SJSA1 (cell line): ENCODE data around the gene FBN1. TPM values are rescaled to one million over a fixed set of nuclear protein-coding genes. Genes with fewer than 3 reads are reported as not detected.

Source experiments
- DNase-seq, 2 experiments: peaks; one replicate each; pipeline ENCODE4 v3.0.0-alpha.2; 2015 to 2020; ENCODE audit warnings: low spot score in 2 of 2, low read depth in 1 of 2
- H3K27ac ChIP-seq: fragments of 250-450 bp; sonication (Bioruptor Pico); 2 replicates; pipeline ENCODE4 v1.5.1; 2020; ENCODE audit warnings: mild to moderate bottlenecking, moderate library complexity
- H3K27me3 ChIP-seq: fragments of 250-450 bp; sonication (Bioruptor Pico); replicated peaks from 2 replicates; pipeline ENCODE4 v1.5.1; 2020; ENCODE audit warnings: mild to moderate bottlenecking, moderate library complexity
- H3K36me3 ChIP-seq: fragments of 250-450 bp; sonication (Bioruptor Pico); 2 replicates; pipeline ENCODE4 v1.5.1; 2020; ENCODE audit warnings: mild to moderate bottlenecking
- H3K4me1 ChIP-seq: fragments of 250-450 bp; sonication (Bioruptor Pico); replicated peaks from 2 replicates; pipeline ENCODE4 v1.6.1; 2021; ENCODE audit warnings: mild to moderate bottlenecking
- H3K4me3 ChIP-seq: fragments of 250-450 bp; sonication (Bioruptor Pico); 2 replicates; pipeline ENCODE4 v1.5.1; 2020; ENCODE audit warnings: mild to moderate bottlenecking
- H3K9me3 ChIP-seq: fragments of 250-450 bp; sonication (Bioruptor Pico); replicated peaks from 2 replicates; pipeline ENCODE4 v1.5.1; 2020; ENCODE audit warnings: mild to moderate bottlenecking
- total RNA-seq: library from RNA; depleted of rRNA; stranded (reverse); fragments of >200 nt; shearing (Covaris generic); gene quantifications from 2 replicates; pipeline ENCODE4 v1.2.3, GENCODE V29; 2014; rRNA removed

FBN1 gene
- 352 and 372 TPM in 2 replicates for total RNA-seq

- DNase-seq: peak; percentile 93 to 95
- Histone ChIP-seq H3K4me3 (peak within 1 kb of the TSS; percentile 91), H3K27ac (peak within 1 kb of the TSS; percentile 76), H3K9me3 (no peaks in the 10 kb centered on the region), H3K4me1 (peaks cover 45% of the 10 kb centered on the region), H3K36me3 (peaks cover 46% of the 10 kb centered on the region), H3K27me3 (no peaks in the 10 kb centered on the region)
Measured at GRCh38 chr15:48645558-48646330, at the start of gene FBN1. FBN1 (minus strand) TSS chr15:48645709; CDS start chr15:48644769, 940 bp downstream.

DNA sequence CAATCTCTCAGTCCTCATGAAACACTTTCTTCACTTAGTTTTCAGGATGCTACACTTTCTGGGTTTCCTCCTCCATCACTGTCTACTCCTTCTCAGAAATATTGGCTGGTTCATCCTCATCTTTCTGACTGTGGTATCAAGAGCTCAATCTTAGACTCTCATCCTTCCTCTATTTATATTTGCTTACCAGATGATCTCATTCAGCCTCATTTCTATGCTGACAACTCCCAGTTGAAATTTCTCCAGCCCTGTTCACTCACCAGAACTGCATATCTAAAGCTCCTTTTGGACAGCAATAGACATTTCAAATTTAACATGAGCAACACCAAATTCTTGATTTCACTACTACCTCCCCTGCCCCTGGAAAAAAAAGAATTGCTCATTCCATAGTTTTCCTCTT lies 48.0 kb upstream of the FBN1 start:
- DNase-seq: no peak
- Histone ChIP-seq H3K27me3 (no peaks in the 10 kb centered on the region), H3K27ac (peak overlapping the region; percentile 49), H3K4me3 (no peak overlapping the region), H3K9me3 (no peaks in the 10 kb centered on the region), H3K36me3 (no peaks in the 10 kb centered on the region), H3K4me1 (peaks cover 39% of the 10 kb centered on the region)

- H3K4me3 ChIP-seq: no peak overlapping the region
- no peak for DNase-seq
- H3K27ac ChIP-seq: no peak overlapping the region
- no peaks in the 10 kb centered on the region for H3K36me3 ChIP-seq
- no peaks in the 10 kb centered on the region for H3K27me3 ChIP-seq
- peaks cover 4% of the 10 kb centered on the region for H3K4me1 ChIP-seq
- no peaks in the 10 kb centered on the region for H3K9me3 ChIP-seq
Measured at GRCh38 chr15:48688493-48688892, 43.0 kb upstream of the FBN1 start.

- H3K4me1 ChIP-seq: peaks cover 20% of the 10 kb centered on the region
- H3K27ac ChIP-seq: no peak overlapping the region
- no peaks in the 10 kb centered on the region for H3K9me3 ChIP-seq
- no peaks in the 10 kb centered on the region for H3K36me3 ChIP-seq
- no peaks in the 10 kb centered on the region for H3K27me3 ChIP-seq
- DNase-seq: no peak
- no peak overlapping the region for H3K4me3 ChIP-seq
Measured at GRCh38 chr15:48683991-48684765, 38.7 kb upstream of the FBN1 start.

GRCh38 chr15:48682942-48683651 lies 37.6 kb upstream of the FBN1 start:
- DNase-seq: no peak

GRCh38 chr15:48681353-48681752 lies 35.8 kb upstream of the FBN1 start:
- Histone ChIP-seq H3K27ac (peak overlapping the region; percentile 96), H3K36me3 (no peaks in the 10 kb centered on the region), H3K4me1 (peaks cover 20% of the 10 kb centered on the region), H3K9me3 (no peaks in the 10 kb centered on the region), H3K4me3 (no peak overlapping the region), H3K27me3 (no peaks in the 10 kb centered on the region)
- DNase-seq: peak in 1 of 2 experiments; percentile 67

More at GRCh38 chr15:48682942-48683651, 37.6 kb upstream of the FBN1 start:
- Histone ChIP-seq H3K4me1 (peaks cover 20% of the 10 kb centered on the region), H3K27ac (no peak overlapping the region), H3K4me3 (no peak overlapping the region), H3K36me3 (no peaks in the 10 kb centered on the region), H3K27me3 (no peaks in the 10 kb centered on the region), H3K9me3 (no peaks in the 10 kb centered on the region)

- Histone ChIP-seq H3K9me3 (no peaks in the 10 kb centered on the region), H3K27me3 (no peaks in the 10 kb centered on the region), H3K36me3 (no peaks in the 10 kb centered on the region), H3K27ac (peak overlapping the region; percentile 96), H3K4me1 (peaks cover 22% of the 10 kb centered on the region), H3K4me3 (no peak overlapping the region)
- DNase-seq: peak in 1 of 2 experiments; percentile 85
Measured at GRCh38 chr15:48680841-48681240, 35.3 kb upstream of the FBN1 start.

GRCh38 chr15:48679952-48680351 lies 34.4 kb upstream of the FBN1 start:
- peak overlapping the region; percentile 72 for H3K27ac ChIP-seq

GRCh38 chr15:48678851-48679250 lies 33.3 kb upstream of the FBN1 start:
- Histone ChIP-seq H3K9me3 (no peaks in the 10 kb centered on the region), H3K4me1 (peaks cover 39% of the 10 kb centered on the region), H3K27ac (no peak overlapping the region), H3K27me3 (no peaks in the 10 kb centered on the region), H3K4me3 (no peak overlapping the region), H3K36me3 (no peaks in the 10 kb centered on the region)
- DNase-seq: no peak

More at GRCh38 chr15:48679952-48680351, 34.4 kb upstream of the FBN1 start:
- H3K4me3 ChIP-seq: no peak overlapping the region
- H3K9me3 ChIP-seq: no peaks in the 10 kb centered on the region
- no peaks in the 10 kb centered on the region for H3K36me3 ChIP-seq
- peaks cover 30% of the 10 kb centered on the region for H3K4me1 ChIP-seq
- no peak for DNase-seq
- H3K27me3 ChIP-seq: no peaks in the 10 kb centered on the region

DNA sequence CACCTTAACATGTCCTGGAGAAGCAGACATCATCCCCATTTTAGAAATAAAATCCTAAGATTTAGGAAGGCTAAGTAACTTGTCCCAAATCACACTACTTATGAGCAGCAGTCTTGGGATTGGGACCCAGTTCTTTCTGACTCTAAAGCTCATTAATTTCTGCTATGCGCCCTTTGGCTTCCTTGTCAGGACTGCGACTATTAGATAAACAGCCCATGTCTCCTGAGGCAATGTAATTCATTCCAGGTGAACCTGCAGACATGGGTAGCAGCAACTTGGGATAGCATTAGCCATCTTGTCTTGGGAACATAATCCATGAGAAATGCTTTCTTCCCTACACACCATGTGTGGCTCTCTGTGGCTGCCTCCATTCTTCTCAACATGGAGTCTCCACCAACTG lies 32.3 kb upstream of the FBN1 start:
- Histone ChIP-seq H3K4me3 (no peak overlapping the region), H3K36me3 (no peaks in the 10 kb centered on the region), H3K4me1 (peaks cover 46% of the 10 kb centered on the region), H3K9me3 (no peaks in the 10 kb centered on the region), H3K27me3 (no peaks in the 10 kb centered on the region), H3K27ac (no peak overlapping the region)
- DNase-seq: no peak

- peak overlapping the region; percentile 44 for H3K27ac ChIP-seq
- no peaks in the 10 kb centered on the region for H3K9me3 ChIP-seq
- H3K36me3 ChIP-seq: no peaks in the 10 kb centered on the region
- peak in 1 of 2 experiments; percentile 31 for DNase-seq
- peaks cover 58% of the 10 kb centered on the region for H3K4me1 ChIP-seq
- no peak overlapping the region for H3K4me3 ChIP-seq
- H3K27me3 ChIP-seq: no peaks in the 10 kb centered on the region
Measured at GRCh38 chr15:48675436-48675835, 29.9 kb upstream of the FBN1 start.

GRCh38 chr15:48674876-48675275 lies 29.4 kb upstream of the FBN1 start:
- DNase-seq: peak in 1 of 2 experiments; percentile 31
- Histone ChIP-seq H3K27me3 (no peaks in the 10 kb centered on the region), H3K4me3 (no peak overlapping the region), H3K4me1 (peaks cover 58% of the 10 kb centered on the region), H3K27ac (peak overlapping the region; percentile 44), H3K36me3 (no peaks in the 10 kb centered on the region), H3K9me3 (no peaks in the 10 kb centered on the region)

GRCh38 chr15:48672206-48672605 lies 26.7 kb upstream of the FBN1 start:
- Histone ChIP-seq H3K27me3 (no peaks in the 10 kb centered on the region), H3K4me1 (peaks cover 74% of the 10 kb centered on the region), H3K9me3 (no peaks in the 10 kb centered on the region), H3K36me3 (no peaks in the 10 kb centered on the region), H3K4me3 (no peak overlapping the region), H3K27ac (peak overlapping the region; percentile 75)
- DNase-seq: no peak
